Measurements from ENCODE around the gene PSMD2.

PSMD2 gene

DNA sequence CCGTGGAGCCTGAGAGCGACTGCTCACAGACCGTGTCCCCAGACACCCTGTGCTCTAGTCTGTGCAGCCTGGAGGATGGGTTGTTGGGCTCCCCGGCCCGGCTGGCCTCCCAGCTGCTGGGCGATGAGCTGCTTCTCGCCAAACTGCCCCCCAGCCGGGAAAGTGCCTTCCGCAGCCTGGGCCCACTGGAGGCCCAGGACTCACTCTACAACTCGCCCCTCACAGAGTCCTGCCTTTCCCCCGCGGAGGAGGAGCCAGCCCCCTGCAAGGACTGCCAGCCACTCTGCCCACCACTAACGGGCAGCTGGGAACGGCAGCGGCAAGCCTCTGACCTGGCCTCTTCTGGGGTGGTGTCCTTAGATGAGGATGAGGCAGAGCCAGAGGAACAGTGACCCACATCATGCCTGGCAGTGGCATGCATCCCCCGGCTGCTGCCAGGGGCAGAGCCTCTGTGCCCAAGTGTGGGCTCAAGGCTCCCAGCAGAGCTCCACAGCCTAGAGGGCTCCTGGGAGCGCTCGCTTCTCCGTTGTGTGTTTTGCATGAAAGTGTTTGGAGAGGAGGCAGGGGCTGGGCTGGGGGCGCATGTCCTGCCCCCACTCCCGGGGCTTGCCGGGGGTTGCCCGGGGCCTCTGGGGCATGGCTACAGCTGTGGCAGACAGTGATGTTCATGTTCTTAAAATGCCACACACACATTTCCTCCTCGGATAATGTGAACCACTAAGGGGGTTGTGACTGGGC lies 45.7 kb downstream of the PSMD2 start:
- no peaks in the 10 kb centered on the region for H3K9me2 ChIP-seq (replicated peaks; ENCODE audit: control insufficient read depth, low read length)
- no peak overlapping the region for H3K4me2 ChIP-seq (ENCODE audit: low read length)
- no peaks in the 10 kb centered on the region for H3K4me1 ChIP-seq (ENCODE audit: control insufficient read depth, low read length)
- H3K27me3 ChIP-seq (ENCODE audit: control insufficient read depth, low read length), result no peaks in the 10 kb centered on the region
- no peak overlapping the region for H3K27ac ChIP-seq (ENCODE audit: low read depth, low read length)
- no peaks in the 10 kb centered on the region for H3F3A ChIP-seq (ENCODE audit: control insufficient read depth, insufficient read depth)
- TF ChIP-seq EZH2phosphoT487 (IDR thresholded peaks at IDR 0.05; ENCODE audit: borderline replicate concordance, low read length), result no peak
- TF ChIP-seq, protein P1, sequence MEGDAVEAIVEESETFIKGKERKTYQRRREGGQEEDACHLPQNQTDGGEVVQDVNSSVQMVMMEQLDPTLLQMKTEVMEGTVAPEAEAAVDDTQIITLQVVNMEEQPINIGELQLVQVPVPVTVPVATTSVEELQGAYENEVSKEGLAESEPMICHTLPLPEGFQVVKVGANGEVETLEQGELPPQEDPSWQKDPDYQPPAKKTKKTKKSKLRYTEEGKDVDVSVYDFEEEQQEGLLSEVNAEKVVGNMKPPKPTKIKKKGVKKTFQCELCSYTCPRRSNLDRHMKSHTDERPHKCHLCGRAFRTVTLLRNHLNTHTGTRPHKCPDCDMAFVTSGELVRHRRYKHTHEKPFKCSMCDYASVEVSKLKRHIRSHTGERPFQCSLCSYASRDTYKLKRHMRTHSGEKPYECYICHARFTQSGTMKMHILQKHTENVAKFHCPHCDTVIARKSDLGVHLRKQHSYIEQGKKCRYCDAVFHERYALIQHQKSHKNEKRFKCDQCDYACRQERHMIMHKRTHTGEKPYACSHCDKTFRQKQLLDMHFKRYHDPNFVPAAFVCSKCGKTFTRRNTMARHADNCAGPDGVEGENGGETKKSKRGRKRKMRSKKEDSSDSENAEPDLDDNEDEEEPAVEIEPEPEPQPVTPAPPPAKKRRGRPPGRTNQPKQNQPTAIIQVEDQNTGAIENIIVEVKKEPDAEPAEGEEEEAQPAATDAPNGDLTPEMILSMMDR (IDR thresholded peaks at IDR 0.05; ENCODE audit: low read depth, low read length, poor library complexity, severe bottlenecking), result no peak
- no peaks in the 10 kb centered on the region for H3K36me3 ChIP-seq (ENCODE audit: control insufficient read depth, low read length)
- H4K20me1 ChIP-seq (ENCODE audit: control insufficient read depth, insufficient read depth, low read depth, low read length), result no peaks in the 10 kb centered on the region
- no peaks in the 10 kb centered on the region for H3K9me3 ChIP-seq (ENCODE audit: control insufficient read depth, insufficient read depth, low read length)
- no peaks in the 10 kb centered on the region for H3K79me2 ChIP-seq (ENCODE audit: control insufficient read depth, low read length)
- no peak overlapping the region for H3K4me3 ChIP-seq (ENCODE audit: low read length)

DNA sequence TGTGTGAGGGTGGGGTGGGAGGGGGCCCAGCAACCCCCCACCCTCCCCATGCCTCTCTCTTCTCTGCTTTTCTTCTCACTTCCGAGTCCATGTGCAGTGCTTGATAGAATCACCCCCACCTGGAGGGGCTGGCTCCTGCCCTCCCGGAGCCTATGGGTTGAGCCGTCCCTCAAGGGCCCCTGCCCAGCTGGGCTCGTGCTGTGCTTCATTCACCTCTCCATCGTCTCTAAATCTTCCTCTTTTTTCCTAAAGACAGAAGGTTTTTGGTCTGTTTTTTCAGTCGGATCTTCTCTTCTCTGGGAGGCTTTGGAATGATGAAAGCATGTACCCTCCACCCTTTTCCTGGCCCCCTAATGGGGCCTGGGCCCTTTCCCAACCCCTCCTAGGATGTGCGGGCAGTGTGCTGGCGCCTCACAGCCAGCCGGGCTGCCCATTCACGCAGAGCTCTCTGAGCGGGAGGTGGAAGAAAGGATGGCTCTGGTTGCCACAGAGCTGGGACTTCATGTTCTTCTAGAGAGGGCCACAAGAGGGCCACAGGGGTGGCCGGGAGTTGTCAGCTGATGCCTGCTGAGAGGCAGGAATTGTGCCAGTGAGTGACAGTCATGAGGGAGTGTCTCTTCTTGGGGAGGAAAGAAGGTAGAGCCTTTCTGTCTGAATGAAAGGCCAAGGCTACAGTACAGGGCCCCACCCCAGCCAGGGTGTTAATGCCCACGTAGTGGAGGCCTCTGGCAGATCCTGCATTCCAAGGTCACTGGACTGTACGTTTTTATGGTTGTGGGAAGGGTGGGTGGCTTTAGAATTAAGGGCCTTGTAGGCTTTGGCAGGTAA lies 46.5 kb downstream of the PSMD2 start:
- H4K20me1 ChIP-seq (ENCODE audit: control insufficient read depth, insufficient read depth, low read depth, low read length), result no peaks in the 10 kb centered on the region
- H3K4me1 ChIP-seq (ENCODE audit: control insufficient read depth, low read length), result no peaks in the 10 kb centered on the region
- H3K79me2 ChIP-seq (ENCODE audit: control insufficient read depth, low read length), result no peaks in the 10 kb centered on the region
- no peak overlapping the region for H3K4me2 ChIP-seq (ENCODE audit: low read length)
- TF ChIP-seq, protein P1 (IDR thresholded peaks at IDR 0.05; ENCODE audit: low read depth, low read length, poor library complexity, severe bottlenecking), result peak; percentile 58
- TF ChIP-seq EZH2phosphoT487 (IDR thresholded peaks at IDR 0.05; ENCODE audit: borderline replicate concordance, low read length), result no peak
- H3K27ac ChIP-seq (ENCODE audit: low read depth, low read length), result no peak overlapping the region
- H3K27me3 ChIP-seq (ENCODE audit: control insufficient read depth, low read length), result no peaks in the 10 kb centered on the region
- no peaks in the 10 kb centered on the region for H3K9me3 ChIP-seq (ENCODE audit: control insufficient read depth, insufficient read depth, low read length)
- no peaks in the 10 kb centered on the region for H3K36me3 ChIP-seq (ENCODE audit: control insufficient read depth, low read length)
- no peaks in the 10 kb centered on the region for H3F3A ChIP-seq (ENCODE audit: control insufficient read depth, insufficient read depth)
- H3K9me2 ChIP-seq (replicated peaks; ENCODE audit: control insufficient read depth, low read length), result no peaks in the 10 kb centered on the region
- H3K4me3 ChIP-seq (ENCODE audit: low read length), result no peak overlapping the region

DNA sequence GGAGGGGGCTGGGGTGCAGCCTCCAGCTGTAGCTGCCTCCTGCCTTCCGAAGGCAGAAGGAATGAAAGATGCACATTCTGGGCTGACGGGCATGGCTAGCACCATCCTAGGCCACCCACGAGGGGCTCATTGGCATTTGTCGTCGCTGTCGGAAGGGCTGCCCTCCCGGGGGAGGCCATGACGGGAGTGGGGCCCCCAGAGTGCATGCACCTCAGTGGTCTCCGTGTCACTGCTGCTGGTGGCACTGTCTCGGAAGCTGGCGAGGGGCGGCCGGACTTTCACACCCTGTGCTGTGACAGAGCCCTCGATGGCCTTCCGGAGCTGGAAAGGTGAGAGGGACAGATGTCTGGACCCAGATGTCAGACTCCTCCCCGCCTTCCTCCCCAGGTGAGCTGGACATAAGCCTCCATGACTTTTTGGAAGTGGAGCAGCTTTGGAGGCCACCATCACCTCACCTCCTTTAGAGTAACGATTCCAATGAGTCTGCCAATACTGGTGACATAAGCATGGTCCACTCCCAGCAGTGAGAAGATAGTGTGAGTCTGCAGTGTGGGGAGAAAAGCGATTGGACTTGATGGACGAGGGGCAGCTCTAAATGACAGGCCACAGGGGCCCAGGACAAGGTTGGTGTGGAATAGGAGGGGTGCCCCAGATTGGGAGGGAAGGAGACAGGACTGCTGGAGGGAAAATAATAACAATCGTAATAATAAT lies 47.6 kb downstream of the PSMD2 start:
- no peak overlapping the region for H3K27ac ChIP-seq (ENCODE audit: low read depth, low read length)
- no peak overlapping the region for H3K4me2 ChIP-seq (ENCODE audit: low read length)
- TF ChIP-seq EZH2phosphoT487 (IDR thresholded peaks at IDR 0.05; ENCODE audit: borderline replicate concordance, low read length), result no peak
- TF ChIP-seq, protein P1 (IDR thresholded peaks at IDR 0.05; ENCODE audit: low read depth, low read length, poor library complexity, severe bottlenecking), result no peak

More for the DNA sequence above, 47.6 kb downstream of the PSMD2 start:
- H3K4me3 ChIP-seq (ENCODE audit: low read length), result no peak overlapping the region
- H4K20me1 ChIP-seq (ENCODE audit: control insufficient read depth, insufficient read depth, low read depth, low read length), result no peaks in the 10 kb centered on the region
- no peaks in the 10 kb centered on the region for H3K27me3 ChIP-seq (ENCODE audit: control insufficient read depth, low read length)
- no peaks in the 10 kb centered on the region for H3F3A ChIP-seq (ENCODE audit: control insufficient read depth, insufficient read depth)
- no peaks in the 10 kb centered on the region for H3K9me3 ChIP-seq (ENCODE audit: control insufficient read depth, insufficient read depth, low read length)
- no peaks in the 10 kb centered on the region for H3K79me2 ChIP-seq (ENCODE audit: control insufficient read depth, low read length)
- no peaks in the 10 kb centered on the region for H3K4me1 ChIP-seq (ENCODE audit: control insufficient read depth, low read length)
- no peaks in the 10 kb centered on the region for H3K9me2 ChIP-seq (replicated peaks; ENCODE audit: control insufficient read depth, low read length)
- no peaks in the 10 kb centered on the region for H3K36me3 ChIP-seq (ENCODE audit: control insufficient read depth, low read length)
